CD4-positive, CD25-positive, alpha-beta regulatory T cell (primary cell): ENCODE measurements around the gene IGFL3. TPM values are rescaled to one million over a fixed set of nuclear protein-coding genes. Genes with fewer than 3 reads are reported as not detected.

Experiments used
- ATAC-seq, 2 donors: fragments of 150-1000 bp; cut with Tn5 transposase; one replicate each; pipeline ENCODE4 v1.10.0; 2021; ENCODE audit warnings: low read depth in 2 of 2, moderate number of reproducible peaks in 2 of 2, moderate library complexity in 1 of 2
- DNase-seq, 3 donors: peaks; one replicate each; pipeline versions ENCODE4 v3.0.0 to v3.0.0-alpha.2; 2012 to 2022; ENCODE audit warnings: mixed read lengths in 1 of 3
- H3K27ac ChIP-seq: one replicate; pipeline ENCODE4 v1.7.0; 2013; ENCODE audit warnings: mild to moderate bottlenecking, low read length; ENCODE audit not compliant: insufficient read depth, poor library complexity, severe bottlenecking
- H3K27me3 ChIP-seq: one replicate; pipeline ENCODE4 v1.7.0; 2013; ENCODE audit warnings: low read length; ENCODE audit not compliant: control insufficient read depth, insufficient read depth
- H3K36me3 ChIP-seq: one replicate; pipeline ENCODE4 v1.7.0; 2013; ENCODE audit warnings: mild to moderate bottlenecking, low read length, moderate library complexity; ENCODE audit not compliant: control insufficient read depth, insufficient read depth
- H3K4me1 ChIP-seq: 2 replicates; pipeline ENCODE4 v1.7.0; 2013; ENCODE audit warnings: mild to moderate bottlenecking, low read length; ENCODE audit not compliant: insufficient read depth, control insufficient read depth, poor library complexity, severe bottlenecking
- H3K4me3 ChIP-seq: one replicate; pipeline ENCODE4 v1.7.0; 2013; ENCODE audit warnings: low read depth, mild to moderate bottlenecking, low read length, moderate library complexity
- H3K9me3 ChIP-seq, 2 experiments: 1 replicate in 1 of 2; 2 replicates in 1 of 2; pipeline ENCODE4 v1.7.0; 2013; ENCODE audit warnings: low read length in 2 of 2, mild to moderate bottlenecking in 1 of 2, moderate library complexity in 1 of 2; ENCODE audit not compliant: control insufficient read depth in 2 of 2
- H3K27ac Mint-ChIP-seq, 3 donors: one replicate each; pipeline ENCODE4 v1.8.0; 2020 to 2022; ENCODE audit warnings: mild to moderate bottlenecking in 3 of 3, mixed read lengths in 3 of 3, moderate library complexity in 2 of 3
- H3K27me3 Mint-ChIP-seq: one replicate; pipeline ENCODE4 v1.8.0; 2022; ENCODE audit warnings: mild to moderate bottlenecking, mixed read lengths
- H3K36me3 Mint-ChIP-seq: one replicate; pipeline ENCODE4 v1.8.0; 2020; ENCODE audit warnings: mixed read lengths
- H3K4me1 Mint-ChIP-seq, 4 donors: one replicate each; pipeline ENCODE4 v1.8.0; 2020 to 2022; ENCODE audit warnings: mixed read lengths in 4 of 4, mild to moderate bottlenecking in 1 of 4
- H3K4me3 Mint-ChIP-seq, 4 donors: one replicate each; pipeline ENCODE4 v1.8.0; 2020 to 2022; ENCODE audit warnings: mild to moderate bottlenecking in 4 of 4, mixed read lengths in 4 of 4, moderate library complexity in 3 of 4
- H3K9me3 Mint-ChIP-seq, 7 donors: one replicate each; pipeline ENCODE4 v1.8.0; 2020 to 2022; ENCODE audit warnings: mixed read lengths in 7 of 7, mild to moderate bottlenecking in 3 of 7, moderate library complexity in 2 of 7
- polyA plus RNA-seq, 4 donors: library from polyadenylated mRNA; unstranded; fragments of 300-500 nt; fragmentation: Illumina TruSeq; gene quantifications; one replicate each; pipeline ENCODE4 v1.2.3, GENCODE V29; 2021
- total RNA-seq: library from RNA; stranded (reverse); gene quantifications from one replicate; pipeline ENCODE4 v1.2.3, GENCODE V29; 2022

The IGFL3 gene
- total and polyA plus RNA-seq, 5 donors from 2014 or later: not detected

- Mint-ChIP-seq H3K36me3 (no peaks in the 10 kb centered on the region), H3K9me3 (peaks cover 0 to 3% (median 0%) of the 10 kb centered on the region in 7 donors), H3K4me3 (no peak overlapping the region), H3K27ac (no peak overlapping the region), H3K27me3 (peaks cover 42% of the 10 kb centered on the region), H3K4me1 (no peaks in the 10 kb centered on the region)
- ATAC-seq (no peak), DNase-seq (no peak)
- no peaks in the 10 kb centered on the region for H3K4me1 ChIP-seq
- H3K27me3 ChIP-seq: peaks cover 11% of the 10 kb centered on the region
- no peak overlapping the region for H3K4me3 ChIP-seq
- H3K27ac ChIP-seq: no peak overlapping the region
- no peaks in the 10 kb centered on the region for H3K36me3 ChIP-seq
- H3K9me3 ChIP-seq: no peaks in the 10 kb centered on the region
Observed at GRCh38 chr19:46150606-46151005, 26.1 kb upstream of the IGFL3 start.

- no peaks in the 10 kb centered on the region for H3K4me1 Mint-ChIP-seq
- no peak within 1 kb of the TSS for H3K4me3 ChIP-seq
- no peak for DNase-seq
- H3K27me3 ChIP-seq: peaks cover 7% of the 10 kb centered on the region
- no peaks in the 10 kb centered on the region for H3K36me3 ChIP-seq
- peaks cover 47% of the 10 kb centered on the region for H3K27me3 Mint-ChIP-seq
- no peak within 1 kb of the TSS for H3K4me3 Mint-ChIP-seq
- H3K27ac Mint-ChIP-seq: no peak within 1 kb of the TSS
- H3K9me3 ChIP-seq: no peaks in the 10 kb centered on the region
- no peak within 1 kb of the TSS for H3K27ac ChIP-seq
- H3K36me3 Mint-ChIP-seq: no peaks in the 10 kb centered on the region
- ATAC-seq: no peak
- peaks cover 0 to 3% (median 0%) of the 10 kb centered on the region in 7 donors for H3K9me3 Mint-ChIP-seq
- no peaks in the 10 kb centered on the region for H3K4me1 ChIP-seq
Observed at GRCh38 chr19:46147791-46148288, 23.4 kb upstream of the IGFL3 start, which contains the start of gene IGFL2. Gene IGFL2 (plus strand): TSS chr19:46148238. CDS start chr19:46148279, 41 bp downstream.

GRCh38 chr19:46147166-46147740 is 22.8 kb upstream of the IGFL3 start:
- ATAC-seq (no peak), DNase-seq (no peak)
- Histone ChIP-seq H3K9me3 (no peaks in the 10 kb centered on the region), H3K4me1 (no peaks in the 10 kb centered on the region), H3K36me3 (no peaks in the 10 kb centered on the region), H3K27ac (no peak overlapping the region), H3K4me3 (no peak overlapping the region), H3K27me3 (peaks cover 7% of the 10 kb centered on the region)
- Mint-ChIP-seq H3K4me3 (no peak overlapping the region), H3K27ac (no peak overlapping the region), H3K9me3 (peaks cover 0 to 3% (median 0%) of the 10 kb centered on the region in 7 donors), H3K36me3 (no peaks in the 10 kb centered on the region), H3K4me1 (no peaks in the 10 kb centered on the region), H3K27me3 (peaks cover 41% of the 10 kb centered on the region)

GRCh38 chr19:46144756-46145155 is 20.3 kb upstream of the IGFL3 start:
- no peak overlapping the region for H3K4me3 ChIP-seq
- no peaks in the 10 kb centered on the region for H3K36me3 Mint-ChIP-seq
- no peaks in the 10 kb centered on the region for H3K36me3 ChIP-seq
- H3K4me1 ChIP-seq: no peaks in the 10 kb centered on the region
- peaks cover 51% of the 10 kb centered on the region for H3K27me3 Mint-ChIP-seq
- DNase-seq (no peak), ATAC-seq (no peak)
- H3K4me3 Mint-ChIP-seq: no peak overlapping the region
- no peak overlapping the region for H3K27ac ChIP-seq
- peaks cover 4% of the 10 kb centered on the region for H3K27me3 ChIP-seq
- no peaks in the 10 kb centered on the region for H3K9me3 ChIP-seq
- H3K4me1 Mint-ChIP-seq: no peaks in the 10 kb centered on the region
- peaks cover 0 to 3% (median 0%) of the 10 kb centered on the region in 7 donors for H3K9me3 Mint-ChIP-seq
- no peak overlapping the region for H3K27ac Mint-ChIP-seq

GRCh38 chr19:46142294-46142693 is 17.8 kb upstream of the IGFL3 start:
- Mint-ChIP-seq H3K27ac (no peak overlapping the region), H3K9me3 (peaks cover 0 to 2% (median 0%) of the 10 kb centered on the region in 7 donors), H3K4me1 (no peaks in the 10 kb centered on the region), H3K4me3 (no peak overlapping the region), H3K36me3 (no peaks in the 10 kb centered on the region), H3K27me3 (peaks cover 34% of the 10 kb centered on the region)
- ATAC-seq (no peak), DNase-seq (no peak)
- H3K4me3 ChIP-seq: no peak overlapping the region
- H3K27ac ChIP-seq: no peak overlapping the region
- peaks cover 7% of the 10 kb centered on the region for H3K27me3 ChIP-seq
- no peaks in the 10 kb centered on the region for H3K36me3 ChIP-seq
- no peaks in the 10 kb centered on the region for H3K9me3 ChIP-seq
- no peaks in the 10 kb centered on the region for H3K4me1 ChIP-seq

- no peak overlapping the region for H3K4me3 Mint-ChIP-seq
- Histone ChIP-seq H3K27me3 (peaks cover 10% of the 10 kb centered on the region), H3K36me3 (no peaks in the 10 kb centered on the region), H3K9me3 (no peaks in the 10 kb centered on the region), H3K4me1 (no peaks in the 10 kb centered on the region), H3K4me3 (no peak overlapping the region), H3K27ac (no peak overlapping the region)
- H3K9me3 Mint-ChIP-seq: peaks cover 0 to 2% (median 0%) of the 10 kb centered on the region in 7 donors
- ATAC-seq (no peak), DNase-seq (no peak)
- H3K4me1 Mint-ChIP-seq: no peaks in the 10 kb centered on the region
- no peaks in the 10 kb centered on the region for H3K36me3 Mint-ChIP-seq
- H3K27ac Mint-ChIP-seq: no peak overlapping the region
- H3K27me3 Mint-ChIP-seq: peaks cover 28% of the 10 kb centered on the region
Observed at GRCh38 chr19:46141421-46141820, 16.9 kb upstream of the IGFL3 start.

GRCh38 chr19:46137915-46138473 is 13.5 kb upstream of the IGFL3 start:
- DNase-seq: no peak
- Histone ChIP-seq H3K4me1 (no peaks in the 10 kb centered on the region), H3K27me3 (peaks cover 14% of the 10 kb centered on the region), H3K36me3 (no peaks in the 10 kb centered on the region), H3K27ac (no peak overlapping the region), H3K9me3 (no peaks in the 10 kb centered on the region), H3K4me3 (no peak overlapping the region)
- Mint-ChIP-seq H3K27me3 (peaks cover 33% of the 10 kb centered on the region), H3K36me3 (no peaks in the 10 kb centered on the region), H3K4me3 (no peak overlapping the region), H3K4me1 (no peaks in the 10 kb centered on the region), H3K27ac (no peak overlapping the region), H3K9me3 (no peaks in the 10 kb centered on the region)
- no peak for ATAC-seq

- peaks cover 22% of the 10 kb centered on the region for H3K27me3 Mint-ChIP-seq
- ATAC-seq: no peak
Observed at GRCh38 chr19:46134527-46134926, 10.0 kb upstream of the IGFL3 start.

More at GRCh38 chr19:46134527-46134926, 10.0 kb upstream of the IGFL3 start:
- Mint-ChIP-seq H3K27ac (no peak overlapping the region), H3K36me3 (no peaks in the 10 kb centered on the region), H3K4me1 (no peaks in the 10 kb centered on the region), H3K4me3 (no peak overlapping the region), H3K9me3 (peaks cover 0 to under 1% (median 0%) of the 10 kb centered on the region in 7 donors)
- H3K4me3 ChIP-seq: no peak overlapping the region
- H3K4me1 ChIP-seq: no peaks in the 10 kb centered on the region
- no peak overlapping the region for H3K27ac ChIP-seq
- H3K27me3 ChIP-seq: peaks cover 18% of the 10 kb centered on the region
- peak in 1 of 3 donors; percentile 2 for DNase-seq
- no peaks in the 10 kb centered on the region for H3K36me3 ChIP-seq
- H3K9me3 ChIP-seq: no peaks in the 10 kb centered on the region
